Right ventricle myocardium inferior (tissue), 1 donor: ENCODE results near the gene CLCN1. TPM values are rescaled to one million over a fixed set of nuclear protein-coding genes. Genes with fewer than 3 reads are reported as not detected.

Experiments
- ATAC-seq: fragments of 200-7000 bp; cut with Tn5 transposase; one replicate; pipeline ENCODE4 v1.9.1; 2020; ENCODE audit warnings: mild to moderate bottlenecking, moderate library complexity
- DNase-seq: peaks from one replicate; pipeline ENCODE4 v3.0.0; 2021; ENCODE audit errors: missing footprints
- intact Hi-C: fragments of 100-400 bp; cut with DNase I; formaldehyde crosslinking; loops from one replicate; pipeline ENCODE4 v1.11.0; 2022
- microRNA-seq: library from miRNA; unstranded; fragments of <30 nt; microRNA quantifications from one replicate; pipeline ENCODE4 v1.2.0, GENCODE V29; 2020
- total RNA-seq: library from RNA; stranded (reverse); fragmentation: NEBNext Ultra II Directional; extraction: Animal tissue kit (Norgen Biotek cat#: 25700); gene quantifications from one replicate; pipeline ENCODE4 v1.2.1, GENCODE V29; 2021
- donor health status: DM: no; HTN: yes; CAD: no; lungs with severe emphysema.

The CLCN1 gene
- total RNA-seq, 1 donor from 2014 or later, result not detected

DNA sequence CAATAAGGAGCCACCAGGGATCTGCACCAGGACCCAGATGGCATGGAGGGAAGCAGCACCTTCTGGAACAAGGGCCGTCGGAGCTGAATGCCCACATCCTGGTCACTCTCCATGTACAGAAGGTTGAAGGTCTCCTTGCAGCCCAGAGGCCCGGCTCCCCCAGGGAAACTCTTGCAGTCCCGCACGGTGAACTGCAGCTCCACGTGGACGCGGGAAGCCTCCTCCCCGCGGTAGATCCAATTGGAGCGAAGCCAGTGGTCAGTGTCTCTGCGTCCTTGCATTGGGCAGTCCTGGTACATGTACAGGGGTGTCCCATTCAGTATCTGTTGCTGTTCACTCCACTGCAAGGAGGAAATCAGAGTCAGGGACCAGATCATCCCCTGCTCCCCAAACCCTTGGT, 85.4 kb downstream of the CLCN1 start:
- intact Hi-C loops, result no loop called here
- peak; percentile 32 for DNase-seq
- no peak for ATAC-seq

Small RNAs within 50 kb of the gene (microRNA-seq; reads per million reads assigned to microRNA genes)
- gene MIR6892, result not detected

Other genes with a start within 250 kb of the CLCN1 start
- gene PIP, start 184.0 kb upstream of the CLCN1 start, total RNA-seq, result not detected
- gene TAS2R39, start 132.7 kb upstream of the CLCN1 start, total RNA-seq, result not detected
- not detected for gene TAS2R40, start 94.1 kb upstream of the CLCN1 start, total RNA-seq
- gene GSTK1, start 52.7 kb upstream of the CLCN1 start, total RNA-seq, result 278 TPM
- gene TMEM139, start 31.2 kb upstream of the CLCN1 start, total RNA-seq, result 14.8 TPM
- gene CASP2, start 27.8 kb upstream of the CLCN1 start, total RNA-seq, result 11.8 TPM
- 0.73 TPM for gene FAM131B, start 46.6 kb downstream of the CLCN1 start, total RNA-seq
- gene ZYX, start 65.2 kb downstream of the CLCN1 start, total RNA-seq, result 75.9 TPM
- gene EPHA1, start 92.7 kb downstream of the CLCN1 start, total RNA-seq, result not detected
- gene TAS2R60, start 127.3 kb downstream of the CLCN1 start, total RNA-seq, result not detected
- not detected for gene TAS2R41, start 161.8 kb downstream of the CLCN1 start, total RNA-seq